ENCODE results near the gene SYNDIG1L. TPM values are rescaled to one million over a fixed set of nuclear protein-coding genes. Genes with fewer than 3 reads are reported as not detected.

SYNDIG1L gene
- total RNA-seq, 4 donors from 2014 or later: 0.14 to 0.30 TPM; not detected in 2

Other genes starting within 250 kb of the SYNDIG1L start
- gene VSX2, start 186.8 kb downstream of the SYNDIG1L start, total RNA-seq: not detected
- 10 to 100 TPM; 26.1 to 73.4 (median 49.5) TPM for gene ABCD4, start 123.3 kb downstream of the SYNDIG1L start, total RNA-seq
- under 1 TPM in 1 of 4 donors, not detected in 3; 0.21 TPM for gene VRTN, start 77.7 kb downstream of the SYNDIG1L start, total RNA-seq
- gene NPC2, start 67.1 kb upstream of the SYNDIG1L start, total RNA-seq: 100 to 1,000 TPM; 151 to 353 (median 209) TPM
- 10 to 100 TPM in 2 of 4 donors, 1 to 10 TPM in 2; 1.0 to 22.2 (median 11.0) TPM for gene ISCA2, start 67.6 kb upstream of the SYNDIG1L start, total RNA-seq
- gene LTBP2, start 186.0 kb upstream of the SYNDIG1L start, total RNA-seq: 10 to 100 TPM; 18.8 to 70.6 (median 35.1) TPM